B cell (primary cell): ENCODE results near the gene CUTA. TPM values are rescaled to one million over a fixed set of nuclear protein-coding genes. Genes with fewer than 3 reads are reported as not detected.

ENCODE experiments used
- ATAC-seq: fragments of 200-7000 bp; cut with Tn5 transposase; one replicate; pipeline ENCODE4 v1.10.0; 2021; ENCODE audit warnings: low read depth, mild to moderate bottlenecking, moderate number of reproducible peaks, moderate library complexity
- CTCF ChIA-PET: fragments of 350-600 bp; sonication (Branson Sonifier 250); formaldehyde crosslinking; loops from one replicate; lab custom pipeline; 2021; ENCODE audit warnings: antibody characterized with exemption, inconsistent platforms; lab: Charles Lee
- POLR2A ChIA-PET: fragments of 350-600 bp; sonication (Branson Sonifier 250); formaldehyde crosslinking; loops from one replicate; lab custom pipeline; 2021; ENCODE audit warnings: antibody characterized with exemption; lab: Charles Lee
- DNase-seq: peaks from one replicate; pipeline ENCODE4 v3.0.0; 2013
- H2AFZ ChIP-seq: 2 replicates; pipeline ENCODE4 v1.6.1; 2012; ENCODE audit warnings: mild to moderate bottlenecking, low read depth, low read length; ENCODE audit not compliant: insufficient read depth, poor library complexity, severe bottlenecking
- H3K27ac ChIP-seq, 2 donors: 1 replicate in 1 of 2; 2 replicates in 1 of 2; pipeline ENCODE4 v1.5.1; 2012 to 2013; ENCODE audit warnings: low read length in 2 of 2, mild to moderate bottlenecking in 2 of 2, moderate library complexity in 1 of 2
- H3K27me3 ChIP-seq, 4 experiments: fragments of 200-600 bp in 1 of 4; sonication (generic) in 1 of 4; replicated peaks in 1 of 4; 1 replicate in 2 of 4; 2 replicates in 2 of 4; pipeline versions ENCODE4 v1.6.1 to v1.7.0; 2013 to 2016; ENCODE audit warnings: low read length in 3 of 4, mild to moderate bottlenecking in 2 of 4, mixed read lengths in 1 of 4, moderate library complexity in 1 of 4; ENCODE audit not compliant: insufficient read depth in 4 of 4, control insufficient read depth in 3 of 4; ENCODE audit errors: control extremely low read depth in 1 of 4
- H3K36me3 ChIP-seq, 2 experiments: replicated peaks in 1 of 2; 1 replicate in 1 of 2; 2 replicates in 1 of 2; pipeline versions ENCODE4 v1.6.1 to v1.7.1; 2013; ENCODE audit warnings: low read length in 1 of 2; ENCODE audit not compliant: insufficient read depth in 2 of 2, control insufficient read depth in 1 of 2; ENCODE audit errors: control extremely low read depth in 1 of 2, extremely low read depth in 1 of 2
- H3K4me1 ChIP-seq, 2 donors: fragments of 200-600 bp in 1 of 2; sonication (generic) in 1 of 2; 1 replicate in 1 of 2; 2 replicates in 1 of 2; pipeline versions ENCODE4 v1.5.1 to v1.6.1; 2013 to 2017; ENCODE audit warnings: low read length in 2 of 2; ENCODE audit not compliant: control insufficient read depth in 2 of 2, insufficient read depth in 2 of 2
- H3K4me2 ChIP-seq: replicated peaks from 2 replicates; pipeline ENCODE3; 2012; ENCODE audit warnings: mild to moderate bottlenecking, low read depth, low read length; ENCODE audit not compliant: poor library complexity, severe bottlenecking
- H3K4me3 ChIP-seq, 5 experiments: fragments of 200-600 bp in 1 of 5; sonication (generic) in 1 of 5; 1 replicate in 3 of 5; 2 replicates in 2 of 5; pipeline versions ENCODE4 v1.5.1 to v1.7.0; 2011 to 2016; ENCODE audit warnings: low read length in 4 of 5, mild to moderate bottlenecking in 4 of 5, low read depth in 2 of 5, control low read depth in 1 of 5, moderate library complexity in 1 of 5; ENCODE audit not compliant: insufficient read depth in 1 of 5; ENCODE audit errors: control extremely low read depth in 1 of 5, extremely low read depth in 1 of 5
- H3K79me2 ChIP-seq: fragments of 200-600 bp; sonication (generic); one replicate; pipeline ENCODE4 v1.6.0; 2016; ENCODE audit warnings: low read length; ENCODE audit not compliant: control insufficient read depth, insufficient read depth
- H3K9ac ChIP-seq: fragments of 200-600 bp; sonication (generic); 2 replicates; pipeline ENCODE4 v1.6.1; 2017; ENCODE audit warnings: mild to moderate bottlenecking, low read length, moderate library complexity
- H3K9me3 ChIP-seq, 3 donors: one replicate each; pipeline versions ENCODE4 v1.6.1 to v1.7.1; 2013; ENCODE audit warnings: low read length in 2 of 3; ENCODE audit not compliant: control insufficient read depth in 2 of 3, insufficient read depth in 1 of 3; ENCODE audit errors: control extremely low read depth in 1 of 3
- H4K20me1 ChIP-seq: 2 replicates; pipeline ENCODE4 v1.6.0; 2012; ENCODE audit warnings: mild to moderate bottlenecking, low read length; ENCODE audit not compliant: insufficient read depth, control insufficient read depth, poor library complexity, severe bottlenecking
- H3K27ac Mint-ChIP-seq: one replicate; pipeline ENCODE4 v1.8.0; 2021; ENCODE audit warnings: mixed read lengths
- H3K27me3 Mint-ChIP-seq: one replicate; pipeline ENCODE4 v1.8.0; 2021; ENCODE audit warnings: mixed read lengths
- H3K4me1 Mint-ChIP-seq: one replicate; pipeline ENCODE4 v1.8.0; 2021; ENCODE audit warnings: mixed read lengths
- H3K4me3 Mint-ChIP-seq: one replicate; pipeline ENCODE4 v1.8.0; 2021; ENCODE audit warnings: mixed read lengths
- H3K9me3 Mint-ChIP-seq: one replicate; pipeline ENCODE4 v1.8.0; 2022; ENCODE audit warnings: mixed read lengths; ENCODE audit not compliant: insufficient read depth
- EZH2 ChIP-seq: IDR thresholded peaks from 2 replicates; pipeline ENCODE4 v1.6.1; 2012; ENCODE audit warnings: borderline replicate concordance, low read depth, mild to moderate bottlenecking, moderate library complexity, low read length; ENCODE audit not compliant: insufficient read depth, poor library complexity, severe bottlenecking
- WGBS: methylation state at CpG from one replicate; pipeline ENCODE4 v1.1.5; 2013; ENCODE audit warnings: missing lambda C conversion rate; ENCODE audit not compliant: insufficient coverage; 5-methylcytosine and 5-hydroxymethylcytosine counted together
- intact Hi-C: fragments of 100-400 bp; cut with micrococcal nuclease; formaldehyde crosslinking; loops from one replicate; pipeline ENCODE4 v1.10.0; 2022
- polyA plus RNA-seq: library from polyadenylated mRNA; depleted of rRNA; stranded (reverse); fragments of >200 nt; gene quantifications from 2 replicates; pipeline ENCODE4 v1.2.3, GENCODE V29; 2012
- total RNA-seq, 2 donors: library from RNA; stranded (reverse); fragments of 120-200 nt in 1 of 2; gene quantifications; 1 replicate in 1 of 2; 2 replicates in 1 of 2; pipeline versions ENCODE4 v1.2.3 to v1.2.4, GENCODE V29; 2013 to 2022
- TF ChIP-seq, protein P1 (sequence below): fragments of 200-600 bp; IDR thresholded peaks from one replicate; pipeline ENCODE4 v1.8.0; 2022; ENCODE audit warnings: antibody characterized with exemption, mild to moderate bottlenecking

The CUTA gene
- total and polyA plus RNA-seq, 2 donors (not counting 1 experiment from before 2014, with no cell fraction given), result 137 to 226 TPM

DNA sequence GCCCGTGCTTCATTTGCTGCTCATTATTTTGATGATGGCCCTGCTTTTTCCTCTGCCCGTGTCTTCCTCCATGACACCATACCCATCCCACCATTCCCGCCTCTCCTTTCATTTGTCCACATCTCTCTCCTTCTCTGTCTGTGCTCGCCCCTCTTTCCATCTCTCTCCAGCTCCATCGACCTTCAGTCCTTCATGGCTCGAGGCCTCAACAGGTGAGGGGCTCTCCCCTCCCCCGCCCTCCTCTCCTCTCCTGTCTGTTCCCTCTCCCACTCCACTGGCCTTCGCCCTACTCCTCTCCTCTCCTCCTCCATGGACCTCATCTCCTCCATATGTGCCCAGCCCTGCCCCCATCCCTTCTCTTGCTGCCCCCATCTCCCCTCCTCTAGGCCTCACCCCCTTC lies 24.4 kb upstream of the CUTA start:
- Mint-ChIP-seq H3K9me3 (no peaks in the 10 kb centered on the region), H3K27ac (no peak overlapping the region), H3K27me3 (no peaks in the 10 kb centered on the region), H3K4me3 (no peak overlapping the region), H3K4me1 (no peaks in the 10 kb centered on the region)
- H3K27me3 ChIP-seq, result no peaks in the 10 kb centered on the region
- CTCF ChIA-PET, result no interaction called here
- peaks cover 0 to 51% of the 10 kb centered on the region in 2 experiments for H3K36me3 ChIP-seq
- 95% methylated on average over 8 of the region's 8 CpGs for WGBS
- no peak overlapping the region for H3K4me2 ChIP-seq
- DNase-seq (no peak), ATAC-seq (no peak)
- H3K79me2 ChIP-seq, result no peaks in the 10 kb centered on the region
- POLR2A ChIA-PET, result interaction anchor here (0.8 kb wide), 1 partner anchor 32 kb away, joined by 4 read pairs; no protein-coding TSS in a partner anchor
- H3K27ac ChIP-seq, result no peak overlapping the region
- H3K4me3 ChIP-seq, result no peak overlapping the region
- no peak overlapping the region for H3K9ac ChIP-seq
- H4K20me1 ChIP-seq, result no peaks in the 10 kb centered on the region
- no peaks in the 10 kb centered on the region for H3K4me1 ChIP-seq
- no peak overlapping the region for H2AFZ ChIP-seq
- intact Hi-C loops, result no loop called here
- H3K9me3 ChIP-seq, result no peaks in the 10 kb centered on the region
- TF ChIP-seq, protein P1, sequence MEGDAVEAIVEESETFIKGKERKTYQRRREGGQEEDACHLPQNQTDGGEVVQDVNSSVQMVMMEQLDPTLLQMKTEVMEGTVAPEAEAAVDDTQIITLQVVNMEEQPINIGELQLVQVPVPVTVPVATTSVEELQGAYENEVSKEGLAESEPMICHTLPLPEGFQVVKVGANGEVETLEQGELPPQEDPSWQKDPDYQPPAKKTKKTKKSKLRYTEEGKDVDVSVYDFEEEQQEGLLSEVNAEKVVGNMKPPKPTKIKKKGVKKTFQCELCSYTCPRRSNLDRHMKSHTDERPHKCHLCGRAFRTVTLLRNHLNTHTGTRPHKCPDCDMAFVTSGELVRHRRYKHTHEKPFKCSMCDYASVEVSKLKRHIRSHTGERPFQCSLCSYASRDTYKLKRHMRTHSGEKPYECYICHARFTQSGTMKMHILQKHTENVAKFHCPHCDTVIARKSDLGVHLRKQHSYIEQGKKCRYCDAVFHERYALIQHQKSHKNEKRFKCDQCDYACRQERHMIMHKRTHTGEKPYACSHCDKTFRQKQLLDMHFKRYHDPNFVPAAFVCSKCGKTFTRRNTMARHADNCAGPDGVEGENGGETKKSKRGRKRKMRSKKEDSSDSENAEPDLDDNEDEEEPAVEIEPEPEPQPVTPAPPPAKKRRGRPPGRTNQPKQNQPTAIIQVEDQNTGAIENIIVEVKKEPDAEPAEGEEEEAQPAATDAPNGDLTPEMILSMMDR, result no peak
- TF ChIP-seq EZH2, result no peak

DNA sequence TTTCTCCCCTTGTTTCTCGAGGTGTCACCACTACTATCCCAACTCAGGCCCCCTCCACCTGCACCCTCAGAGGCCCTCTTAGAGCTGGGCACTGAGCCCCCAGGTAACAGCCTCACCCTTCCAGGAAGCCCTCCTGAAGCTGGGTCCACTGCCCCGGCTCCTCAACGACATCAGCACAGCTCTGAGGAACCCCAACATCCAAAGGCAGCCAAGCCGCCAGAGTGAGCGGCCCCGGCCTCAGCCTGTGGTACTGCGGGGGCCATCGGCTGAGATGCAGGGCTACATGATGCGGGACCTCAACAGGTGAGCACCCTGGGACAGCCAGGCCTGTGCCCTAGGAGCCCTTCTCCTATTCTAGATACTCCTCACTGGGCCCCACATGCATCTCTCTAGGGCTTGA lies 23.6 kb upstream of the CUTA start:
- no peak for ATAC-seq
- Mint-ChIP-seq H3K9me3 (no peaks in the 10 kb centered on the region), H3K27me3 (no peaks in the 10 kb centered on the region), H3K4me1 (no peaks in the 10 kb centered on the region), H3K27ac (no peak overlapping the region), H3K4me3 (no peak overlapping the region)
- H3K9ac ChIP-seq, result no peak overlapping the region
- DNase-seq, result no peak
- H3K79me2 ChIP-seq, result no peaks in the 10 kb centered on the region
- no peaks in the 10 kb centered on the region for H3K9me3 ChIP-seq
- H3K4me1 ChIP-seq, result no peaks in the 10 kb centered on the region
- no peak overlapping the region for H3K4me3 ChIP-seq
- CTCF ChIA-PET, result interaction anchor here (0.7 kb wide), 1 partner anchor 210 kb away, joined by 3 read pairs; no protein-coding TSS in a partner anchor
- POLR2A ChIA-PET, result no interaction called here
- no peak overlapping the region for H2AFZ ChIP-seq
- no peak overlapping the region for H3K4me2 ChIP-seq
- intact Hi-C loops, result no loop called here
- no peak overlapping the region for H3K27ac ChIP-seq
- H3K36me3 ChIP-seq, result peaks cover 4 to 58% of the 10 kb centered on the region in 2 experiments
- 99% methylated on average over 9 of the region's 9 CpGs for WGBS
- no peaks in the 10 kb centered on the region for H4K20me1 ChIP-seq
- no peaks in the 10 kb centered on the region for H3K27me3 ChIP-seq
- TF ChIP-seq, protein P1, result no peak
- no peak for TF ChIP-seq EZH2
